A204.1 (cell line): Measurements from ENCODE around the gene RBL2.
"Not testable (repeated sequence)": the region's sequence is repeated elsewhere in the genome, so short reads cannot be mapped to it uniquely, and the experiment has no call there.

Experiments used
- FAIRE-seq: peaks from 2 replicates; lab custom pipeline; 2012; peaks lifted over from hg19 to GRCh38; lab: Jason Lieb, UNC

The RBL2 gene

GRCh38 chr16:53504665-53505064 lies 70.4 kb downstream of the RBL2 start:
- no peak for FAIRE-seq

DNA sequence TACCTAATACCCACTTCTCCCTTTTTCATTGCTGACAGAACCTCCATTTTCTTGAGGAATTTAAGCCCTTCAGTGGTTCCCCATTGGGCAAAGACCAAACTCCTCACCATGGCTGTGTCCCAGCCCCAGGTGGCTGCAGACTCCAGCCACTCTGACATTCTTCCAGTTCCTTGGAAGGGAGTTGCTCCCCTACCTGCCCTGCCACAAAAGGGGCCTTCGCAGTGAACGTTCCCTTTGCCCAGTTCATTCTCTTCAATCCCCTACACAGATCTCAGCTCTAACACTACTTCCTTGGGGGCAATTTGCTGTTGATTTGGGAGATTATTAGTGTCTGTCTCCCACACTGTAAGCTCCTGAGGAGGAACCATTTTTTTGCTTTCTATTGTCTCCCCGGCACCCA lies 72.0 kb downstream of the RBL2 start:
- FAIRE-seq, result no peak

GRCh38 chr16:53507464-53508179 lies 73.4 kb downstream of the RBL2 start:
- FAIRE-seq, result no peak

DNA sequence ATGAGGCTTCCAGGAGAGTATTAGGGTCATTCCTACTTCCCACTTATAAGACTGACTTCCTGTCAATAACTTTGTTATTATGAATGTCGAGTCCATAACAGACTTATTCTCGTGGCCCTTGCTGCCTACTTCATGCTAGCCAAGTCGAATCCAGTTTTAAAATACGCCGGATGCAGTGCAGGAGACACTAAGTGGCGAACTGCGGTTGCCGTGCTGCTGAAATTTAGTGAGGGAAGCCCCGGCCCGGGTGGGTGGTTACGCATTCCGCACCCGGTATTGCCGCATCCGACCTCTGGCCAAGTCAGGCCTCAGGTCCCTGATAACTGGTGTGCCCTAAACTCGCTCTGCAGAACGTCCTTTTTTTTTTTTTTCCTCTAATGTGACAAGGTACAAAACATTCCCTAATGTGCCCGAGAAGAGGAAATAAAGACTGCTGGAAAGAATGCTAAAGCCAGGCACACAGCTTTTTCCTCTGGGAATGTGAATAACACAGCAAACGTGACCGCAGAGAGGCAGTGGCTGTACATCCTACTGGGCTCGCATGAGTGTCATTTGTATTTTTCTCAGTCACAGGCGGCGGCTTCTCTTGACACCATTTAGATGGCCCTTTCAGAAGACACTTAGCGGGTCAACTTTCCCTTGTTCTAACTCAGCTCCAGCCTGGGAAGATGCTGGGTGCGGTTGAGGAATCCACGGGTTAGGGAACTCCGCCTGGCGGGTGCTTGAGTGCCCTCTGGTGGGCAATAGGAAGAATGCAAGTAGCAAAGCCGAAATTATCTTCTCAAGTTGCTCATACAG lies 75.8 kb downstream of the RBL2 start:
- peak; percentile 34 for FAIRE-seq

- FAIRE-seq, result no peak
Observed at GRCh38 chr16:53510704-53511070, 76.4 kb downstream of the RBL2 start.

DNA sequence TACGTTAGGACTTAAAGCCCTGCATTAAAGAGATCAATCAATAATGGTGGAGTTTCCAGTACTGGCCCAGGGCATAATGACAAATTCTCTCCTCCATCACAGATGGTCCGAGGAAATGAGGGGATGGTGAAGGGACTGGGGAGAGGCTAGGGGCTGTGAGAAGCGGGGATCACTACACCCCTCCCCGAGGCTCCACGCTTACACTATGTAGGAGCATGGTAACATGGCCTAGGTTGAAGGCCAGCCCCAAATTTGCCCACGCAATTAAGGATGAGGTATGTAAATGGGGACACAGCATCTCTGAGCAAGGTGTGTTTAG lies 76.8 kb downstream of the RBL2 start:
- no peak for FAIRE-seq

GRCh38 chr16:53511403-53512280 lies 77.4 kb downstream of the RBL2 start:
- FAIRE-seq, result no peak

- not testable (repeated sequence) for FAIRE-seq
Observed at GRCh38 chr16:53512795-53513194, 78.5 kb downstream of the RBL2 start.

DNA sequence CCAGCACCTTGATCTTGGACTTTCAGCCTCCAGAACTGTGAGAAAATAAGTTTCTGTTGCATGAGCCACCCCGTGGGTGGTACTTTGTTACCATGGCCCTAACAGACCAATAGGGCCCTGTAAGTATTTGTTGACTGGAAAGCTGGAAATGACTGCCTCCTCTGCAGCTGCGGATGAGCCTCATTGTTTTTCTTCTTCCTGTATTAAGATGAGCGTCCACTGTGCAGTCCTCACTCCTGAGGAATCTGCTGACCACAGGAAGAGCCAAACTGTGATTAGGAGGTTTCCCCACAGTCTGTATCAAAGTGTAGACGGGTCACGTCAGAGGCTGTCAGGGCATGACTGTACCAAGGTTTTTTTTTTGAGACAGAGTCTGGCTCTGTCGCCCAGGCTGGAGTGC lies 81.0 kb downstream of the RBL2 start:
- FAIRE-seq, result no peak

DNA sequence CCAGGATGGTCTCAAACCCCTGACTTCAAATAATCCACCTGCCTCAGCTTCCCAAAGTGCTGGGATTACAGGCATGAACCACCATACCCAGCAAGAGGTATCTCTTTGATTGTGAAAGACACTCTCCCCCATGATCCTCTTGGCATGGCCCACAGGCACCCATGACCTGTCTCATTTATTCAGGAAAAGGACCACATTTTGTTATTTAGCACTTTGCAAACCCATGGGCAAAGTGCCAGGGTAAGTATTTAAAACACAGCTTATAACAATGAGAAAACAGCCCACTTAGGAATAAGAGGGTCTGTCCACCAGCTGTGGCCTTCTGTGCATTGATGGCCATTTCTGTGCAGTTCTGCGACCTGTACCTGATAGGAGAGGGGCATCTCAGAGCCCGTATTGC lies 81.5 kb downstream of the RBL2 start:
- FAIRE-seq, result no peak

- FAIRE-seq, result no peak
Observed at GRCh38 chr16:53517851-53518250, 83.6 kb downstream of the RBL2 start.

DNA sequence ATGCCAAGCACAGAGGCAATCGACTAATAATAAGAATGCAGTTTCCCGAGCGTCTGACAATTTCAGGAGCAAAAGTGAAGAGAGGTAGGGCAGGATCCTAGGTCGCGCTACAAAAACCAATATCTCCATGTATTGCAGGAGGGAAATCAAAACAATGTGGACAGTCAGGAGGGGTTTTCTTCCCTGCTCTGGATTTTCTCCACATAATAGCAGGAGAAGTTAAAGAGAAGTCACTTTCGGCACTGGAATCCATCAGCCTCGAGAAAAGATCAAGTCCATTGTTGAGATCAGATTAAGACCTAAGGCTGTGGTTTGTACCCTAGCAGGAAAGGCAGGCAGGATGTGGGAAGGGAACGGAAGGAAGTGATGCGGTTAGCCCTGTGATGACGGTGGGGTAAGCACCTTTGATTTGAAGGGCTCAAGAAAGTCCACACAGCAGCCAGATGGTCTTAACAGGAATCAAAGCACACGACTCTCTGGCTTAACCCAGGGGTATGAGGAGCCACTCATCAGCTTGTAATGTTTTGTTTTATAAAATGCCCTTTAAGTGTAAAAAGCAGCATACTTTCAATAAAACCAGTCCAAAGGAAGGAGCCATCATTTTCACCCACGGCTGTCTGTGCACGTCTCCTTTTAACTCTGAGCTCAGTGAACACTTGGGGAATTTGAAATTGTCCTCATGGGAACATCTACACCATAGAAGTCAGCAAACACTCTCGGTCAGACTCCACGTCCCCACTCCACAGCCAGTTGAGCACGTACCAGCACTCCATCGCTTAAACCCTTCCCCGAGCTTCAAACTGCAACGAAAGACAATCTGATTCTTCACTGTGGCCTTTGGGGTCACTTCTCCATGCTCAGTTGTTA lies 84.5 kb downstream of the RBL2 start:
- FAIRE-seq, result no peak

DNA sequence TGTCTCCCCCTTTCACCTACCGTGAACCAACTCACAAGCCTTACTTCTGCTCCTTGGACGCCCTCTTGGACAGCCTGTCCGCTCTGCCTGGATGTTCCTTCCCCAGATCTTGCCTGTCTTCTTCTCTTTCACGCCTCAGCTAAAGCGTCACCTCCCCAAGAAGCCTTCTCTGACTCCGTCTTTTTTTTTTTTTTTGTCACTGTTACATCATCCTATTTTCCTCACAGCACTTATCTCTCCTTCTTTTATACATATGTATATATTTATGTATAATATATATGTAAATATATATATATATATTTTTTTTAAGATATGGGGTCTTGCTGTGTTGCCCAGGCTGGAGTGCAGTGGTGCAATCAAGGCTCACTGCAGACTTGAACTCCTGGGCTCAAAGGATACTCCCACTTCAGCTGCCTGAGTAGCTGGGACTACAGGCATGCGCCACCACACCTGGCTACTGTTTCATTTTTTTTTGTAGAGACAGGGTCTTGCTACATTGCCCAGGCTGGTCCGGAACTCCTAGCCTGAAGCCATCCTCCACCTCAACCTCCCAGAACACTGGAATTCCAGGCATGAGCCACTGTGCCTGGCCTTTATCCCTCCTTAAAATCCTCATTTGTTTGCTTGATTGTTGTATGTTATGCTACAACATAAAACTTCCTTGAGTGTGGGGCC lies 85.3 kb downstream of the RBL2 start:
- FAIRE-seq, result no peak

- no peak for FAIRE-seq
Observed at GRCh38 chr16:53523126-53523804, 89.0 kb downstream of the RBL2 start.

DNA sequence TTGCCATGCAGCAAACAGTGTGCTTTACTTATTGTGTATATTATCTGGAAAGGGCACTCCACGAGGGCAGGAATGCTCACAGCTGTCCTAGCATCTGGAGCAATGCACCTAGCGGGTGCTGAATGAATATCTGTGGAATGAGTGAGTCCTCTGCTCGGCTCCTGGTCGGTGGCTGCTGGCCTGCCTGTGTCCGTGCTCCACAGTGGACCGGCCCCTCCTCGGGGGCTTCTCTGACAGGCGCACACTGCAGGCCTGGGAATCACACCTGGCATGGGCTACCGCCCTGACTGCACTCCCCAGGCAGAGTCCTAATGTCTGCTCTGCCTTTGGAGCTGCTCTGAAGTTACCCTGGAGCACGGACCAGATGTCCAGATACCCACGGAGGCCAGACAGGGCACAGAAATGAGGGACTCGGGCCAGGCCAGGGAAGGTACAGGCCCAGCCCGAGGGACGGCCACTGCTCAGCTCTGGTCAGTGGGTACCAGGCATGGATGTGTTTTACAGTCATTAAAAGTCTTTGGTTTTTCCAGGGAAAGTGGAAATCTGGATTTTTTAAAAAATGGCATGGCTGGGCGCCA lies 89.8 kb downstream of the RBL2 start:
- FAIRE-seq, result no peak

- FAIRE-seq, result no peak
Observed at GRCh38 chr16:53528797-53529196, 94.5 kb downstream of the RBL2 start.

DNA sequence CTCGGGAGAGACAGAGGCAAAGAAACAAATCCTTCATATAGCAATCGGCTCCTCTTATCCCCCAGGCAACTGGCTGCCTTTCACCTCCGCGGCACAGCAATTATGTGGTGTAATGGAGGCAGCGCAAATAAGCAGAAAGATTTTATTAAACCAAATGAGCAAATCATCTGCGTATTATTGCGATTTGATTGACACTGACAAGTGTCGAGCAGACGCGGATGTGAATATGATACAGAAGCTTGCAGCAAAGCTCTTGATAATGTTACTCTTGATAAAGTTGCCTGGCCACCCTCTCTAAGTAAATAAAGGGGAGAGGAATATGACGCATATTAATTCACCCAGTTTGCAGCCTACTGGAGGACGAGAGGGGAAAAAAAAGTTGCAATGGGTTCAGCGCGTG lies 95.2 kb downstream of the RBL2 start:
- no peak for FAIRE-seq

DNA sequence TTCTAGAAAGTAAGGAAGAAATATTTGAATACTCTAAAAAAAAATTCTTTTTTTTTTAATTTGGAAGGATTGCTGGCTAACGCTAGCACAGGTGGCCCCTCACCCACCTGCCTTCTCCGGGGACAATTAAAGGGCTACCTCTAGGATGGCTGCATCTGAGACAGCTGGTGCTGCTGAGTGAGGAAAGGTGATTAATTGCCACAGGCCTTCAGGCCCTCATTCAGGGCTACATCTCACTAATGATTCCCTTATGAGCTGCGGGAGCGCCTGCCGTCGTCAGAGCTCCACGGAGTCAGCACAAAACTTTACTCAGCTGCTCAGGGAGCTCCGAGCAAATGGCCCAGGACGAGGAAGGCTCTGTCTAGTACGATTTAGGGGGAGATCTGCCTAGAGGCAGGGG lies 95.8 kb downstream of the RBL2 start:
- FAIRE-seq, result no peak

- FAIRE-seq, result no peak
Observed at GRCh38 chr16:53530741-53531140, 96.5 kb downstream of the RBL2 start.

DNA sequence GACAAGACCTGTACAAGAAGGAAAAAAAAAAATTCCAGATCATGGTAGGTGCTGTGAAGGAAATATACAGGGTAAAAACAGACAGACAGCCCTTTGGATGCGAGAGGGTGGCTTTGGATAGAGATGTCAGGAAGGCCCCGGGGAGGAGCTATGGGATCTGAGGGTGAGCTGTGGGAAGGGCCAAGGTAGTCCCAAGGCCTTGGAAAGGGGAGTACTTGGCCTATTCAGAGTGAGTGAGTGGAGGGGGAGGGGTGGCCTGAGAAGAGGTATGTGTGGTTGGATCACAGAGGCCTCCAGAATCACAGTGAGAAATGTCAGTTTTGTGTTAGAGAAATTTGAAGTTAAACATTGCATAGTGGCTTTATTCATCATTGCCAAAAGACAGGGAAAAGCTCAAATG lies 99.9 kb downstream of the RBL2 start:
- FAIRE-seq, result no peak

- FAIRE-seq, result no peak
Observed at GRCh38 chr16:53537626-53538025, 103.4 kb downstream of the RBL2 start.
